SK-N-MC (cell line): ENCODE measurements around the gene DSCAML1.

Experiments used
- DNase-seq: peaks from one replicate; pipeline ENCODE4 v3.0.0-alpha.2; 2011; ENCODE audit warnings: low read depth, low spot score
- H3K27ac ChIP-seq: fragments of 200-600 bp; sonication (generic); 2 replicates; pipeline ENCODE4 v1.5.1; 2016; ENCODE audit warnings: mixed run types
- H3K36me3 ChIP-seq: fragments of 200-600 bp; sonication (generic); 2 replicates; pipeline ENCODE4 v1.6.1; 2017; ENCODE audit warnings: antibody characterized with exemption, low read length, mixed read lengths; ENCODE audit not compliant: insufficient read depth
- H3K4me3 ChIP-seq: fragments of 200-600 bp; sonication (generic); 2 replicates; pipeline ENCODE4 v1.5.1; 2016
- H3K9ac ChIP-seq: fragments of 200-600 bp; sonication (generic); 2 replicates; pipeline ENCODE4 v1.8.0; 2017; ENCODE audit warnings: mixed run types, mixed read lengths; ENCODE audit not compliant: insufficient read length
- H3K9me3 ChIP-seq: fragments of 200-600 bp; sonication (generic); 2 replicates; pipeline ENCODE4 v1.6.1; 2017; ENCODE audit warnings: low read depth, mild to moderate bottlenecking, antibody characterized with exemption, low read length, moderate library complexity, mixed read lengths
- EZH2 ChIP-seq: fragments of 200-600 bp; sonication (generic); IDR thresholded peaks from one replicate; pipeline ENCODE4 v1.6.1; 2017; ENCODE audit warnings: antibody characterized with exemption
- FOXP2 ChIP-seq: optimal IDR thresholded peaks from 2 replicates; pipeline ENCODE3; 2011; ENCODE audit warnings: mild to moderate bottlenecking, moderate library complexity; ENCODE audit not compliant: insufficient read depth; ENCODE audit errors: extremely low read length, control extremely low read depth
- POLR2AphosphoS5 ChIP-seq: IDR thresholded peaks from 2 replicates; pipeline ENCODE4 v1.6.1; 2012; ENCODE audit warnings: mild to moderate bottlenecking, low read depth, low read length, borderline replicate concordance

DSCAML1 gene

GRCh38 chr11:117548876-117549275 lies 248.1 kb downstream of the DSCAML1 start:
- H3K9ac ChIP-seq, result no peak overlapping the region
- DNase-seq, result no peak
- no peaks in the 10 kb centered on the region for H3K36me3 ChIP-seq
- H3K9me3 ChIP-seq, result no peaks in the 10 kb centered on the region
- no peak overlapping the region for H3K4me3 ChIP-seq
- TF ChIP-seq POLR2AphosphoS5, result no peak
- no peak for TF ChIP-seq FOXP2
- no peak for TF ChIP-seq EZH2
- H3K27ac ChIP-seq, result no peak overlapping the region

DNA sequence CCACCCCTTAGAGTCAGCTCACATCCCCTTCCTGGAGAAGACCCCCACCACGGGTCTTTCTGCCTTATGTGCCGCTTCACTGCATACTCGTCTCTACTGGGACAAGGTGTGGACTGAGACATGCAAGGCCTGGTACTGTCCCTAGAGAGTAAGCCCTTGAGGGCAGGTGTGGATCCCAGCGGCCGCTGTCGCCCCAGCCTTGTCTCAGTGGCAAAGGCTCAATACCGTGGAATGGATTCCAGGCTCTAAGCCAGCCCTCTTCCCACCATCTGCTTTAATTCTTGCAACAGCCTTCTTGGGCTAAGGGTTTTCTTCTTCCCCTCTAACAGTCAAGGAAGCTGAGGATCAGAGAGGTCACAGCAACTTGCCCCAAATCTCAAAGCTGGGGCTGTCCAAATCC lies 249.1 kb downstream of the DSCAML1 start:
- Histone ChIP-seq H3K9me3 (no peaks in the 10 kb centered on the region), H3K9ac (no peak overlapping the region), H3K4me3 (no peak overlapping the region), H3K27ac (no peak overlapping the region), H3K36me3 (no peaks in the 10 kb centered on the region)
- DNase-seq, result no peak
- TF ChIP-seq POLR2AphosphoS5 (no peak), FOXP2 (no peak), EZH2 (no peak)

- no peaks in the 10 kb centered on the region for H3K36me3 ChIP-seq
- H3K27ac ChIP-seq, result no peak overlapping the region
- TF ChIP-seq POLR2AphosphoS5, result no peak
- no peak for TF ChIP-seq EZH2
- TF ChIP-seq FOXP2, result no peak
- H3K9ac ChIP-seq, result no peak overlapping the region
- DNase-seq, result no peak
- H3K4me3 ChIP-seq, result no peak overlapping the region
- no peaks in the 10 kb centered on the region for H3K9me3 ChIP-seq
Observed at GRCh38 chr11:117547195-117547850, 249.7 kb downstream of the DSCAML1 start.

DNA sequence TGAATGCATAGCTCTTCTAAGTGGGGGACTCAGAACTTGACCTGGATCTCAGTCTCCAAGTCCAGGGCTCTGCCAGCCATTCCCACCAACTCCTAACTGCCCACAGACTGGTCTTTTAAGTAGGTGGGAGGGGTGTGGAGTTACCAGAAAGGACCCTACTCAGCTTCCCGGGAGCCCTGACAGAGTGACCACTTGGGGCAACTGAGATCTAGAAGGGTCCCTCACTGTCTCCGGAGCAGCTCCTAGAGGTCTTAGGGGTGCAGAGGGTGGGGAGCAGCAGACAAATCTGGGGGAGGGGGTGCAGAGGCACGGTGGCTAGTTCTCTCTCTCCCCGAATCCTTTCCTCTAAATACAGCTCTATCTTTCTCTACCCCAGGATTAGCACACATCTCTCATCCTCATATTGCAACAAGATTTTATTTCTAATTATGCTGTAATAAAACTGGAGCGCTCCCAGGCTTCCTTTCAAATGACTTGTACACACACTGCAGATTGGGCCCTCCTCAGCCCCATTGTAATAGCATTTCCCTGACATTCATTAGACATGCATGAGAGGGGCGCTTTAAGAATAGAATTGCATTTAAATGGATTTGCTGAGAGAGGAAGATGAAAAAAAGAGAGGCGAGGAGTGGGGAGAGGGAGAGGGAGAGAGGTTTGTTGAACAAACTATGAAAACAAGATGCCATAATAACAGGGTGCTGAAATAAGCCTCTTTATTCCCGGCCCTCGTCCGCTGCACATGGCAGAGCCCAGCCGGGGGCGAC lies 250.4 kb downstream of the DSCAML1 start:
- DNase-seq, result no peak
- H3K9me3 ChIP-seq, result no peaks in the 10 kb centered on the region
- TF ChIP-seq EZH2 (no peak), POLR2AphosphoS5 (no peak), FOXP2 (no peak)
- H3K36me3 ChIP-seq, result no peaks in the 10 kb centered on the region
- H3K27ac ChIP-seq, result no peak overlapping the region
- H3K9ac ChIP-seq, result no peak overlapping the region
- no peak overlapping the region for H3K4me3 ChIP-seq

DNA sequence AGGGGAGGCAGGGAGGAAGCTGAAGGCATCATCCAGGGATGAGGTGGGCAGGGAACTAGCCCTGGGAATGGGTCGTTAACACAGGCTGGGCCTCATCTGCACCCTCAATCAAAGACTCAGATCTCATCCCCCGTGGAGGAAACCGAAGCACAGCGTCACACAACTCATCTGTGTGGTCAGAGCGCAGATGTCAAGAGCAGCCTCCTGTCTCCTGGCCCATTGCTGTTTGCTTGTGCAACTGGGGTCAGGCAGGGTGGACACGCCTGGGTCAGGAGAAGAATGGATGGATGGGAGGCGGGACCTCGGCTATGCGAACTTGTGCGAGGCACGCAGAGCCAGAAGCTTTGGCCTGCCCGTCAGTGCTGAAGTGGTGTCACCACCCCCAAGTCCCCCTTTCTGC lies 251.3 kb downstream of the DSCAML1 start:
- Histone ChIP-seq H3K9me3 (no peaks in the 10 kb centered on the region), H3K9ac (no peak overlapping the region), H3K4me3 (no peak overlapping the region), H3K27ac (no peak overlapping the region), H3K36me3 (no peaks in the 10 kb centered on the region)
- no peak for DNase-seq
- no peak for TF ChIP-seq EZH2
- no peak for TF ChIP-seq POLR2AphosphoS5
- TF ChIP-seq FOXP2, result no peak

GRCh38 chr11:117544130-117544800 lies 252.8 kb downstream of the DSCAML1 start:
- no peak for TF ChIP-seq POLR2AphosphoS5
- no peak for TF ChIP-seq EZH2
- no peak for TF ChIP-seq FOXP2
- H3K27ac ChIP-seq, result no peak overlapping the region

GRCh38 chr11:117541211-117541610 lies 255.8 kb downstream of the DSCAML1 start:
- H3K27ac ChIP-seq, result no peak overlapping the region
- H3K36me3 ChIP-seq, result no peaks in the 10 kb centered on the region
- H3K4me3 ChIP-seq, result no peak overlapping the region
- TF ChIP-seq POLR2AphosphoS5 (no peak), FOXP2 (no peak), EZH2 (no peak)
- no peaks in the 10 kb centered on the region for H3K9me3 ChIP-seq
- no peak for DNase-seq
- H3K9ac ChIP-seq, result no peak overlapping the region

More at GRCh38 chr11:117544130-117544800, 252.8 kb downstream of the DSCAML1 start:
- no peak overlapping the region for H3K4me3 ChIP-seq
- H3K9ac ChIP-seq, result no peak overlapping the region
- H3K9me3 ChIP-seq, result no peaks in the 10 kb centered on the region
- no peak for DNase-seq
- no peaks in the 10 kb centered on the region for H3K36me3 ChIP-seq
